Measurements from ENCODE around the gene FIZ1.

GRCh38 chr19:55592391-55593090 lies 6.8 kb downstream of the FIZ1 start:
- no peak for TF ChIP-seq CTCF (IDR thresholded peaks at IDR 0.05)
- no peak for TF ChIP-seq POLR2AphosphoS5 (IDR thresholded peaks at IDR 0.05)
